ENCODE measurements around the gene LOXL1.

The LOXL1 gene

GRCh38 chr15:73997986-73998385 lies 71.7 kb downstream of the LOXL1 start:
- DNase-seq = no peak

Measured in left hindlimb (tissue), 1 donor.